SK-N-DZ (cell line): ENCODE data around the gene BBS7.

Experiments used
- DNase-seq: peaks from one replicate; pipeline ENCODE4 v3.0.0-alpha.2; 2015; ENCODE audit warnings: low spot score

Gene BBS7

DNA sequence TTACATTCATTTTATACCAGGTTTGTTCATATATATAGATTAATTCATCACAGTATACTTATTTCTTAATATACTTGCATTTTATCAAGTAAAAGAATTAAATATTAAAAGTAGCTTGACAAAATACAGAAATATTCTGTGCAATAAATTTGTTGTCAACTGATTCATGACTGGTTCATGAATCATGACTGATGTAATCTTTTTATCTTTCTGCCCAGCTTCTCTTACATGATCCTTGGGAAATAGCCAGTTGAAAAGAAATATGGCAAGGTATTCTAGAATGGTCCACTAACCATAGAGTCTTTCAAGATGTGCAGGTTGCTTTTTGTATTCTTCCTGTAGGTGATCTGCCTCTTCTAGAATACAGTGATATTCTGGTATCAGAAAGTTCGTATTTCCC lies 42.4 kb downstream of the BBS7 start:
- no peak for DNase-seq

DNA sequence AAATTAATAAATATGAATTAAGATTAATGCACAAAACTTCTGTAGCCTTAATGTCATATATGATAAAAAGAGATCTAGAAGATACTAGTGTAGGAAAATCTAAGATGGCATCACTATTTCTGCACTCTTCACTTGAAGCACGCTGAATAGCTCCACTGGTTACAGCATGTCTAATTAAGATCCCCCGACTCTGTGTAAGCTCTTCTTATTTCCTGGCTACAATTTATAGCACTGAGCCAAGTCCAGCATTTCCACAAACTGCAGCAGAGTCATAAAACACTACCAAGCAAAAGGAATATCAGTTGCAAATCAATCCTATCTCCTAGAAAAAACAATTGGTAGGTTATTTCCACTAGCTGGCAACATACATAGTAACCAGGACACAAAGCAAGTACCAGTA lies 45.3 kb downstream of the BBS7 start:
- DNase-seq = no peak

DNA sequence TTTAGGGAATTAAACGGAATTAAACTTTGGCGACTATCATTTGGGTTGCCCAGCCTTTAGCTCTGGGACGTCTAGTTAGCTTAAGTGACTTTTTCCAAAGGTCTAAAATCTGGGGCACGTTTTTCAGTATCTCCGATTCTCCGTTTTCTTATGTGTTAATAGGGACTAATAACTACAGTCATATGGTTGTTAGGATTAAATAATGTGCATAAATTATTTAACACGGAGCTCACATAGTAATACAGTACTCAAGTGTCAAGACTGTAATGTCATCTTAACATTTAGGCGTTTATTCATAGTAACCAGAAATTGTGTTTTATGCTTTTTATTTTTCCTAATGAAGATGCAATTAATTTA lies 46.1 kb downstream of the BBS7 start:
- DNase-seq = no peak

DNA sequence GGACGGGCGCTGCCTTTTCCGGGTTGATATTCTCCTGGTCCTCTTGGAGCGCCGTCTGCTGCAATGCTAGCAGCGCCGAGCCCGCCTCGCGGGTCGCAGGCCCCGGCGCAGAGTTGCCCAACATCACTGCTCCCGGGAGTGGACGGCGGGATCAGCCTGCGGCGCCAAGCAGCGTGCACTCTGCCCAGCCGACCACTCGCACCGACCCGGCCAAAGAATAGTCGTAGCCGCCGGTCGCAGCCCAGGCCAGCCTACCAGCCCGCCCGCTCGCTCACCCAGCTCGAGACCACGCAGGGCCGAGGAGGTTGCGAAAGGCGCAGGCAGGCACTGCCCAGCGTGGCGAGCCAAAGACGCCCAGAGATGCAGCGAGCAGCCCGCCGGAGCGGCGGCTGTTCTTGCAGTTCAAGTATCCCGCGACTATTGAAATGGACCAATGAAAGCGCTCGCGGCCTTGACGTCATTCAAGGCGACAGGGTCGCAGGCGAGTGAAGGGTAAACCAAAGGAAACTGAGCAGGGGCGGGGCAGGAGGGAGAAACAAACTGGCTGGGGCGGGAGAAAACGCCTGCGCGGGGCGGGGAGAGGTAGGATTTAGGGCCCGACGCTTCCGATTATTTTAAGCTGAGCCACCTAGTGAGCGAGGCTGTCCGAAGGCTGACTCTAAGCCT lies 46.6 kb downstream of the BBS7 start, which contains the start of gene CCNA2:
Gene CCNA2, minus strand, starts transcription at position 379 of the 666 bp plus-strand sequence. Its CDS starts 255 bp downstream, at position 124.
- DNase-seq = peak; percentile 94

DNA sequence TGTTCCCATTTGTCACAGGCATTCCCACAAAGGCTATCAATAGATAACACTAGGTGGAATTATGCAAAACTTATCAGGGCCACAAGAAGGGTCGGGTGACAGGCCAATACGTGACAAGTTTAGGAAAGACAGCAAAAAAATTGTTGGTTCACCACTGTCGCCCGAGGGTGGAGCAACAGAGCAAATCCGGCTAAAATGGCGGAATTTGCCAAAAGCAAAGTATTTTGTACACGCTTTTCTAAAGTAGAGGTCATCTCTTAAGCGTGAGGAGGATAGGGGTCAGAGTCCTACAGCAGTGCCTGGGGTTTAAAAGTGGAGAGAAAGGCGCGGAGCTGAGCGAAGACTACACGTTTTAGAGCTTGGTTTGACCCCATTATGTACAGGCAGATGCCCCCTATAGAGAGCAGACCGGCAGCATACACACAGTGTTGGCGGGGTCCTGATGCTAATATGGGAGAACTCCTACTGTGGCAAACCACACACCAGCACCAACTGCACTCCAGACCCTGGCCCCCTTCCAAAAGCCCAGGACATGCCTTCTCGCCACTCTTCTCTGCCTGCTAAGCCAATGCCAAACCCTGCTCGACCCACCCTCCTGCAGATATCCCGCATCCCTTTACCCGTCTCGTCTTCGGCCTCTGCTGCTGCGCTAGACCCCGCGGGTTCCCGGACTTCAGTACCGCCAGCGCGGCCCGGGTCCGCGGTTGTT lies 47.3 kb downstream of the BBS7 start:
- DNase-seq = peak; percentile 27

DNA sequence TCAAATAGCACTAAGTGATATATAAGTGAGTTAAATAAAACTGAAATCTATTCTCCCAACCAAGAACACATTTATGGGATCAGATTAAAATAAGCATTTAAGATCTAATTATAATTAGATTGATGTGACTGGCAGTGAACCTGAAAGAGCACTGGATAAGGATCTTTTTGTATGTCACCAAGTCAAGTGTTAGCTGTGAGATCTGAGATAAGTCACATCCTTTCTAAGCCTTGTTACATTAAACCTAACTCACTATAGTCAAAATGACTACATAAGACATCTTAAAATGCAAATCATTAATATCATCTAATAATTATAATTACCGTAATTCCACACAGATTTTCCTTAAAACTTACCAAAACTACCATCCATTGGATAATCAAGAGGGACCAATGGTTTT lies 48.2 kb downstream of the BBS7 start:
- no peak for DNase-seq

DNA sequence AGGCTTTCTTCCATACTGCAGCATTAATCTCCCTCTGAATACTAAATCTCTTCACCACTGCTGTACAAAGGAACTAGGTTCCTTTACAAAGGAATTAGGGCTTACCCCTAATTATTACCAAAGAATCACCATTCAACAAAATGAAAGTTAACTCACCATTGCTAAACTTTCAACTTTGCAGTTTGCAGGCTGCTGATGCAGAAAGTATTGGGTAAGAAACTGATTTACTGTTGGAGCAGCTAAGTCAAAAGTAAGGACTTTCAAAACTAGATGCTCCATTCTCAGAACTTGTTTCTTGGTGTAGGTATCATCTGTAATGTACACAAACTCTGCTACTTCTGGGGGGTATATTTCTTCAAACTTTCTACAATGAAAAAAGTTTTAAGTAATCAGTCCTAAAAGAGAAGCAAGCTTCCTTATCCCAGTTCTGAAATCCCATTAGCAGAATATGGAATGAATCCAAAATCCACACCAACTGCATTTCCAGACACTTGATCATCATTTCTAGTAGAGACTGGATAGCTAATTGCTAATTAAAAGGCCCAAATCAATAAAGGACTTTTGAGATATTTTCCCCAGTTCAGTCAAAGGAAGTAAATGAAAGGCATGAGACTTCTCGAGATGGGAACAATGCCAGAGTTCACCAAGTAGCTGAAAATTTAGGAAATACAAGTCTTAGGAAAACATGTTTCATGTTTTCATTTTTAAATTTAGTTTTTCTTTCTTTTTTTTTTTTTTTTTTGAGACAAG lies 50.9 kb downstream of the BBS7 start:
- no peak for DNase-seq

DNA sequence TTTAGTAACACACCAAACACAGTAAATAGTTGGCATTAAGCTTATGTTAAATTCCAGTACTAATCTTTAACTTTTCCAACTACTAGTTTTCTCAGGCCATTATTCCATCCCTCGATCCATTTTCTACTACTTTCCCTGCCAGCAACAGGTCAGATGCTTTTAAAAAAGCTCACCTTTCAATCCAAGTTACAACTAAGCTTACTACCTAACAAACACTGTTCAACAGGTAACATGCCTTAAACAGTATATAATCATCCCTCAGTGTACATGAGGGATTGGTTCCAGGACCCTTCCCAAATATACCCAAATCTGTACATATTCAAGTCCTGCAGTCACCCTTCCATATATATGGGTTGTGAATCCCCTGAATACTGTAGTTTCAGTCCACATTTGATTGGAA lies 52.1 kb downstream of the BBS7 start:
- DNase-seq = no peak

DNA sequence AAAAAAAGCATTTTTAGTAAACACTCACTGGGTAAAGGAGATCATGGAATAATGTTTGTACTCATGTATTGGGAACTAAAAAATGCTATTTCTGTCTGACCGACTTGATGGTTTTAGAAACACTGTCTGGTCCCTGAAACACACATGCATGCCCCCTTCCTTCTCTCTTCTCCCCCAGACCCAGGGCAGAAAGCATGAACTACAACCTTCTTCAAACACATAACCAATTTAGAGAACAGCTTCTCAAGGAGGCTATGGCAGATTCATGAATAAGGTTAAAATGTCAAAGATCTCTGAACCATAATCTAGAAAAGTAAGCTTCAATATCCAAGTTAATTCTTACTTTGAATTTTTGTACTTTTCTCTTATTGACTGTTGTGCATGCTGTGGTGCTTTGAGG lies 52.6 kb downstream of the BBS7 start:
- DNase-seq = no peak

DNA sequence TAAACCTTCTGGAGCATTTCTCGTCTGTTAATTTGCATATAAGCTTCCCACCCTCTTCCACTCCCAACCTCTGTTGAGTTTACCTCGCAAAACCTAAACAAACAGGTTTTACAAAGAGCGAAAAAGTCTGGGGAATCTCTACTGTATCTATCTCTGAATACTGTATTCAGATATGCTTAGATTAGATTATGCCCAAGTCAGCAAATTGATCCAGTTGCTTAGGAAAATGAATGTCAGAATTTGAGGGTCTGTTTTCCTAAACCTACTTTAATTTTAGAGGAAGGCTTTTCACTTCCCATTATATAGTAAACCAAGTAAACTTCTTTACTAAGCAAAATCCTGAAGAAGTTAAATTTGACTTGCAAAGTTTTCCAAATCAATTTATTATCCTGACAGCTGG lies 53.3 kb downstream of the BBS7 start:
- DNase-seq = no peak

DNA sequence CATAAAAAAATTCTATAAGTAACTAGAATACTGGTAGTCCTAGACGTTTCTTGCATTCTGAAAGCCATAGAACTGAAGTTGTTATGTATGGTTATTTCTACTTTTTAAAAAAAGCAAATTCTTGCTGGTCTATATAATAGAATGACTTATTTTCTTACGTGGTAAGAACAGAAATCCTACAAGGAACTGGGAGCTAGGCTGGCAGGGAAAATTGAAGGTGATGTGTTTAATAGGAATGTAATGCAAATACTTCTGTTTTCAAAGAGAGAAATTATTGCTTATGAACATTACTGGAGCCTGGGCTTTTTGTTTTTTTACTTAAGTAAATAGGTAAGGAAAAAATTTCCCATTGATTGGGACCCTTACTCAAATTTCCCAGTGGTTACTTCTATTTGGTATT lies 55.5 kb downstream of the BBS7 start:
- no peak for DNase-seq

DNA sequence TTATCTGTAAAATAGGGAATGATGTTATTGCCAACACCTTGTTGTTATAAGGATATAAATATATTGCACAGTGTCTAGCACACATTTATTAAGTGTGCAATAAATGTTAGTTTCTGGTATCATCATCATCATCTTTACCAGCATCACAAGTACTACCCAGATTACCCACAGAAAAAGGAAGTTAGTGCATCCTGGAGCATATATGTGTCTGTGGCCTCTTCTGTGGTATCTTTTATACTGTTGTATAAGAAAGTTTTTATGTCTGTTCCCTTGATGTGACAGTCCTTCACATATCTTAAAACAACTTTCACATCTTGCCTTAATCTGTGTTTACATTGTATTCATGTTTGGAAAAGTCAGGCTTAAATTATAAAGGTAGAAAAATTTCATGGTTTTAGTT lies 59.2 kb downstream of the BBS7 start:
- DNase-seq = no peak

DNA sequence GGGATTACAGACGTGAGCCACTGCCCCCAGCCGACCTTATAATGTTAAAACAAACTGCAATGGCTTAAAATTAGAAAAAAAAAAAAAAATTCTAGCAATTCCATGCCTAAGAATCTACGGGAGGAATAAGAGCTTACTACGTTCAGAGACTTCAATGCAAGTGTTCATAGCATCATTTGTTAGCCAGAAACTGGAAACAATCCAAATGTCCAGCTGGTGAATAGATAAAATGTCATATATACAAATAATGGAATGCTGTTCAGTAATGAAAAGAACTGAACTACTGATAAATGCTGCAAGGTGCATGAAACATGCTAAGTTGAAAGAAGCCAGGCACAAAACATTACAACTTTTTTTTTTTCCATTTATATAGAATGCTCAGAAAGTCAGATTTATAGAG lies 63.9 kb downstream of the BBS7 start:
- no peak for DNase-seq

DNA sequence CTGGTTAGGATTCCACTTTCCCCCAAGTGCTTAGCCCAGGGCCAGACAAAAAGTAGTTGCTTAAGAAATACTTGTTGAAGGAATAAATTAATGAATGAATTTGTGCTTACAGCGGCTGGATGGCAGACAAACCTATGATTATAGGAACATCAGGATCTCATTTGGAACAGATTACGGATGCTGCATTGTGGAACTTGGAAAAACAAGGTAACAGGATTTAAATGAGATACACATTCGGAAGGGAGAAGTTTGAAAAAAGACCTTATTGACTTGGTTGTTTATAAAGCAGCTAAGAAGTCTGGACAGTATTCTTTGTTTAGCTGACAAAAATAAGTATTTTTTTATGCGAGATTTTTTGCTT lies 68.6 kb downstream of the BBS7 start:
- DNase-seq = no peak

DNA sequence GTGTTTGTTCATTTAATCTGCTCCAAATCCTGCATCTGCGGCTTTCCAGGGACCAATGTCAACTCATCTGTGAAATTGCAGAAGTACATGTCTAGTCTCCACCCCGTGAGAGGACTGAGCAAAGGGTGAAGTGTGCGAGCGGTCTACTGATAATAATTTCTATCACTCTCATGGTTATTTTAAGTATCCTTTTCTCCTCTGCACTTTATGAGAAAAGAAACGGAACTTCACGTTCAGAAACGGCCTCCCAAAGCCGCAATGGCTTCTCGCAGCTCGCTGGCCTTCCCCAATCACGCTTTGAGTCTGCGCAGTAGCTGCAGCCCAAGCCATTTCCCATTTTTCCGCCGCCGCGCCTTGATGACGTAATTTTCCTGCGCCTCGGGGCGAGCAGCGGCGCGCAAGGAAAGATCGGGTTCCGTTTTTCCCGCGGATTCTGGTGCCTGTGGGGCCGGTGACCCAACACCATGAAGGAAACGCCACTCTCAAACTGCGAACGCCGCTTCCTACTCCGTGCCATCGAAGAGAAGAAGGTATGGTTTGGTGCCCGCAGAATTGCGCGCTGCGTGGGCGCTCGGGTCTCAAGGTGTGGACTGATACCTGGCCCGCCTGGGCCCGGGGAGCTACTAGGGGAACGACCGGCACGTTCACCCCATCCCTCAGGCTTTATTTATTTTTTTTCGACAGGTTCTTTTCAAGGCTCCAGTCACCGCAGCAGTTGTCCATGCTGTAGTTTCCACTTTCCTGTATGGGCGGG lies 69.1 kb downstream of the BBS7 start, which contains the start of gene EXOSC9:
Gene EXOSC9, plus strand, starts transcription at position 363 of the 754 bp plus-strand sequence. Its CDS starts 102 bp downstream, at position 465.
- DNase-seq = peak; percentile 89

DNA sequence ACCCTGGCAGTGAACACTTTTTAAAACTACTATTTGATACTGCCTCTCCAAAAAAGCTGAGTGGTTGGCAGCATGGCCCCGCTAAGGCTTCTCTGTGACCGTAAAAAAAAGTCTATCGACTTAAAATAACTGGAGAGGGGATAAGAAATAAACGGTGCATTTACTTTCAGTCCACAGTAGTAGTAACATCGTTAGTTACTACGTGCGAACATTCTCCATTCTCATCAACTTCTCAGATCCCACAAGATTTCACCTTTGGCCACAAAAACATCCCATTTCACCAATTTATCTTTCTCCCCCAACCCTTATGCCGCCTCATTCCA lies 69.7 kb downstream of the BBS7 start:
- DNase-seq = no peak

DNA sequence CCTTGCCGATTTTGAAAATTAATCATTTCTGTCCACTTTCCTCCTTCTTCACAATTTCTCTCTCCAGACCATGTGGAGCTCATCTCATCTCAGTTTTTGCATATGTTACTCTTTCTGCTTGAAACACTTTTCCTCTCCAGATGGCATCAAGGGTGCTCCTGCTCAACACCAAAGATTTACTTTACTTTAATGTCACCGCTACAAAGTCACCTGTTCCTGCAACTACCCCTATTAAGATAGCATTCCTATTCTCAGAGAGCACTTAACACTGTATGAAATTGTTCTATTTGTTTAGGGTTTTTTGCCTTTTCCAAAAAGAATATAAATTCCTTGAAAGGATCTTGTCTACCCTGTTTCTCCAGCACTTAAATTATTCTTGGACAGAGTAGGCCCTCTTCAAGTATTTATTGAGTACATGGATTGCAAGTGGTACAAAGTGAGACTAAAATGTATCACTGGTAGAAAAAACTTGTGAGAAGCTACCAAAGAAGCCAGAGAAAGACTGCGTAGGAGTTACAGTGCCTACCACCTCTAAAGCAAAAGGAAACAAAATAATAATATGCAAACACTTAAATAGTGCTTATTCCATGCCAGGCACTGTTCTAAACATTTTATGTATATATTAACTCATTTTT lies 70.3 kb downstream of the BBS7 start:
- no peak for DNase-seq

DNA sequence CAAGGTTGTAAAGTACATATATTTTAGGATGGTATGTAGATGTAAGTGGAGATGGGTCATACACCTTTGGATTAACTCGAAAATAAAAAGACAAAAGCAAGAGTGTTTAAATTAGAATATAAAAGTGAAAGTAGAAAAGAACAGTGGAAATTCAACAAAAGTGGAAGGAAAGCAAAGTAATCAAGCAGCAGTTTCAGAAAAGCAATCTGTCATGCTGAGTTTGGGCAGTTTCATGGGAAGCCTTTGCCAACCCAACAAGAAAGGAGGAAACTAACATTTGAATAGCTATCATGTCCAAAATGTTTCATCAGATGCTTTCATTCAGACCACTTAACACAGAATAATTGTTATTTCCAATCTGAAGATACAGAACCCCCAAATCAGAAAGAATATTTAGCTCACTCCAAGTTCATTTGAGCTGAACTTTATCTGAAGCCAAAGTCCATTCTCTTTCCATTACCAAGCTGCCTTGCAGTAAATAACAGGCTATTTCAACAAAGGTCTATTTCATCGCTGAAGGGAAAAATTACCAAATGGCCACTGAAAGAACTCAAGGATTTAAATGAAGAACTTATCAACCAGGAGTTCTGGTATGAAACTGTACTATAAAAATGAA lies 71.0 kb downstream of the BBS7 start:
- no peak for DNase-seq

DNA sequence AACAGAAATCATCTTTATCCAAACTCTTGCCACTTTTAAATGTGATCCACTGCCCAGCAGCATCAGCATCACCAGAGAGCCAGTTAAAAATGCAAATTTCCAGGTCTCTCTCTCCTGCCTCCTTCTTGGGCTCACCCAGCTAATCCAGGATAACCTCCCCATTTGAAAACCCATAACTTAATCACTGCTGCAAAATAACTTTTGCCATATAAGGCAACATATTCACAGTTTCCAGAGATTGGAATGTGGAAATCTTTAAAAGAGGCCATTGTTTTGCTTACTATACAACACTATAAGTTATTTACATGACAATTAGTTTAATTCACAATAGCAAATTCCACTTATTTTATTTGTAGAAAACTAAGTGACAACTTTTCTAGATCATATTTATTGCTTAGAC lies 74.0 kb downstream of the BBS7 start:
- DNase-seq = no peak

DNA sequence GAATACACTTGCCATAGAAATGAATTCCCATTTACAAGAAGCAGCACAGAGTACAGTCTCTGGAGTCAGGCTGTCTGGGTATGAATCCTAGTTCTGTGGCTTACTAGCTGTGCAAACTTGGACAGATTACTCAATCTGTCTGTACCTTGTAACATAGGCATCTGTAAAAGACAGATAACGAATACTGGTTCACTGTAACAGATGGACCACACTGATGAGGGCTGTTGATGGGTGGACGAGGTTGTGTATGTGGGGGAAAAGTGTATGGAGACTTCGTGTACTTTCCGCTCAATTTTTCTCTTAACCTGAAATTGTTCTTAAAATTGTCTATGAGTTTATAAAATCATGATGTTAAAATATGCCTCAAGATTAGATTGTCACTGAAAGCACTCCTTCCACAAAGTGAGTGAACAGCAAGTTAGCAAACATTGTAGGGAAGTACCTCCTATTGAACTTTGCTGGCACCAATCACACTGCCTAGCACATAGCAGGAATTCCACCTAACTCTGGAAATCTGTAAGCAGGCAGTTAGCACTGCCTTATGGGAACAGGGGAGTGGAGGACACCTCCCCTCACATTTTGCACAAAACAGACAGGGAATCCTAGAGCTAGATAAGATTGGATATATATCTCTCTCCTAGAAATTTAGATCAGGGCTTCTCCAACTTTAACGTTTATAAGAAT lies 75.6 kb downstream of the BBS7 start:
- DNase-seq = no peak

DNA sequence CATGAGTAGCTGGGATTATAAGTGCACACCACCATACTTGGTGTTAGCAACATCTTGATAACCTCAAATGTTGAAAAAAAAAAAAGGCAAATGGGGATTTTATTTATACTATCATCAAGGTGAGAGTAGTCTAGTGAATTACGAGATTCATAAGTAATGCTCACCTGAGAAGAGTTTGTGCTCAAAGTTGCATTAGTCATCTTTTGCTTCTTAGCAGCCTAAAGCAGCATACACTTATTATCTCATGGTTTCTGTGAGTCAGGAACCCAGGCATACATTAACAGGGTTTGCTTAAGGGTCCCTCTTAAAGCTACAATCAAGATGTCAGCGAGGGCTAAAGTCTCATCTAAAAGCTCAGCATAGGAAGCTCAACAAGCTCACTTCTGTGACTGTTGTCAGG lies 77.3 kb downstream of the BBS7 start:
- DNase-seq = no peak
